Lung microvascular endothelial cell (primary cell): Measurements from ENCODE around the gene RIMS1. TPM values are rescaled to one million over a fixed set of nuclear protein-coding genes. Genes with fewer than 3 reads are reported as not detected.

Source experiments
- DNase-seq, 2 donors: peaks; one replicate each; pipeline versions ENCODE4 v3.0.0 to v3.0.0-alpha.2; 2010; ENCODE audit warnings: low read depth in 2 of 2
- total RNA-seq: library from RNA; depleted of rRNA; stranded (reverse); fragments of >200 nt; gene quantifications from 2 replicates; pipeline ENCODE4 v1.2.1, GENCODE V29; 2014

The RIMS1 gene
- 25.7 and 51.8 TPM in 2 replicates for total RNA-seq

GRCh38 chr6:71886184-71887005, at the start of gene RIMS1:
Gene RIMS1 (plus strand): TSS chr6:71886550. CDS start chr6:71887024, 474 bp downstream.
- peak in 1 of 2 donors; percentile 6 for DNase-seq

- DNase-seq, result no peak
Observed at GRCh38 chr6:71851214-71851613, 35.1 kb upstream of the RIMS1 start.

GRCh38 chr6:71852948-71853347, 33.4 kb upstream of the RIMS1 start:
- no peak for DNase-seq

GRCh38 chr6:71855406-71855805, 30.9 kb upstream of the RIMS1 start:
- peak; percentile 1 to 31 for DNase-seq

- DNase-seq, result no peak
Observed at GRCh38 chr6:71879016-71879415, 7.3 kb upstream of the RIMS1 start.

GRCh38 chr6:71887006-71887743, 825 bp downstream of the RIMS1 start:
- DNase-seq, result no peak

- DNase-seq, result no peak
Observed at GRCh38 chr6:71887744-71888230, 1.4 kb downstream of the RIMS1 start.

- DNase-seq, result no peak
Observed at GRCh38 chr6:71888756-71889340, 2.5 kb downstream of the RIMS1 start.

GRCh38 chr6:71889366-71889765, 3.0 kb downstream of the RIMS1 start:
- no peak for DNase-seq

GRCh38 chr6:71892641-71893040, 6.3 kb downstream of the RIMS1 start:
- no peak for DNase-seq

GRCh38 chr6:71900642-71901041, 14.3 kb downstream of the RIMS1 start:
- no peak for DNase-seq

GRCh38 chr6:71902261-71902660, 15.9 kb downstream of the RIMS1 start:
- DNase-seq, result no peak

- DNase-seq, result no peak
Observed at GRCh38 chr6:71906813-71907212, 20.5 kb downstream of the RIMS1 start.

GRCh38 chr6:71908162-71908765, 21.9 kb downstream of the RIMS1 start:
- DNase-seq, result no peak

- DNase-seq, result no peak
Observed at GRCh38 chr6:71913444-71914234, 27.3 kb downstream of the RIMS1 start.

GRCh38 chr6:71929047-71929446, 42.7 kb downstream of the RIMS1 start:
- no peak for DNase-seq

GRCh38 chr6:71933881-71934280, 47.5 kb downstream of the RIMS1 start:
- no peak for DNase-seq

GRCh38 chr6:71965404-71965803, 79.1 kb downstream of the RIMS1 start:
- no peak for DNase-seq

- DNase-seq, result no peak
Observed at GRCh38 chr6:71967436-71967835, 81.1 kb downstream of the RIMS1 start.

GRCh38 chr6:71977884-71978283, 91.5 kb downstream of the RIMS1 start:
- DNase-seq, result peak in 1 of 2 donors; percentile 16

- peak; percentile 51 to 70 for DNase-seq
Observed at GRCh38 chr6:71979911-71980310, 93.6 kb downstream of the RIMS1 start.
